ENCODE results near the gene CAMKV.

Gene CAMKV

DNA sequence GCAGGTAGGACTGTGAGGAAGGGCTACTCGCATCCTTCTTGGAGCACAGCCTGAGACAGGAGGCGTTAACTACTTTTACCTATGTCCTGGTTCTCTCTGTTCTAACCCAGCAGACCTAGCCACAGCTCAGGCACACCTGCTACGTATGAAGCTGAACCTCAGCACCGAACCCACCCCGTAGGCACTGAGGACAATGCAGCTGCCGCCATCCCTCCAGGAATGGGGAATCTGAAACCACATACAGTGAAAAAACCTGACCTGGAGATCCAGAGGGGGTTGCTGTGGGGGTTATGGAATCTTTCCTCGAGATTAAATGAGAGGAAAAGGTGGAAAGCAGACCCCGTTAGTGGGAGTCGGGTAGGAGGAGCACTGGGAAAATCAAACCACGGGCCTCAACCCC lies 19.6 kb upstream of the CAMKV start:
- no peak for ATAC-seq
- no peak for TF ChIP-seq CSDC2 (CRISPR knock-in tag; IDR thresholded peaks at IDR 0.05)
- TF ChIP-seq, protein P1, sequence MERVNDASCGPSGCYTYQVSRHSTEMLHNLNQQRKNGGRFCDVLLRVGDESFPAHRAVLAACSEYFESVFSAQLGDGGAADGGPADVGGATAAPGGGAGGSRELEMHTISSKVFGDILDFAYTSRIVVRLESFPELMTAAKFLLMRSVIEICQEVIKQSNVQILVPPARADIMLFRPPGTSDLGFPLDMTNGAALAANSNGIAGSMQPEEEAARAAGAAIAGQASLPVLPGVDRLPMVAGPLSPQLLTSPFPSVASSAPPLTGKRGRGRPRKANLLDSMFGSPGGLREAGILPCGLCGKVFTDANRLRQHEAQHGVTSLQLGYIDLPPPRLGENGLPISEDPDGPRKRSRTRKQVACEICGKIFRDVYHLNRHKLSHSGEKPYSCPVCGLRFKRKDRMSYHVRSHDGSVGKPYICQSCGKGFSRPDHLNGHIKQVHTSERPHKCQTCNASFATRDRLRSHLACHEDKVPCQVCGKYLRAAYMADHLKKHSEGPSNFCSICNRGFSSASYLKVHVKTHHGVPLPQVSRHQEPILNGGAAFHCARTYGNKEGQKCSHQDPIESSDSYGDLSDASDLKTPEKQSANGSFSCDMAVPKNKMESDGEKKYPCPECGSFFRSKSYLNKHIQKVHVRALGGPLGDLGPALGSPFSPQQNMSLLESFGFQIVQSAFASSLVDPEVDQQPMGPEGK (CRISPR knock-in tag; IDR thresholded peaks at IDR 0.05; ENCODE audit: borderline replicate concordance), result no peak
- no peak for TF ChIP-seq CSRNP3 (CRISPR knock-in tag; IDR thresholded peaks at IDR 0.05)
- TF ChIP-seq ZNF8 (CRISPR knock-in tag; IDR thresholded peaks at IDR 0.05), result no peak
- TF ChIP-seq PPARA (CRISPR knock-in tag; IDR thresholded peaks at IDR 0.05; ENCODE audit: borderline replicate concordance), result no peak
- TF ChIP-seq, protein P2, sequence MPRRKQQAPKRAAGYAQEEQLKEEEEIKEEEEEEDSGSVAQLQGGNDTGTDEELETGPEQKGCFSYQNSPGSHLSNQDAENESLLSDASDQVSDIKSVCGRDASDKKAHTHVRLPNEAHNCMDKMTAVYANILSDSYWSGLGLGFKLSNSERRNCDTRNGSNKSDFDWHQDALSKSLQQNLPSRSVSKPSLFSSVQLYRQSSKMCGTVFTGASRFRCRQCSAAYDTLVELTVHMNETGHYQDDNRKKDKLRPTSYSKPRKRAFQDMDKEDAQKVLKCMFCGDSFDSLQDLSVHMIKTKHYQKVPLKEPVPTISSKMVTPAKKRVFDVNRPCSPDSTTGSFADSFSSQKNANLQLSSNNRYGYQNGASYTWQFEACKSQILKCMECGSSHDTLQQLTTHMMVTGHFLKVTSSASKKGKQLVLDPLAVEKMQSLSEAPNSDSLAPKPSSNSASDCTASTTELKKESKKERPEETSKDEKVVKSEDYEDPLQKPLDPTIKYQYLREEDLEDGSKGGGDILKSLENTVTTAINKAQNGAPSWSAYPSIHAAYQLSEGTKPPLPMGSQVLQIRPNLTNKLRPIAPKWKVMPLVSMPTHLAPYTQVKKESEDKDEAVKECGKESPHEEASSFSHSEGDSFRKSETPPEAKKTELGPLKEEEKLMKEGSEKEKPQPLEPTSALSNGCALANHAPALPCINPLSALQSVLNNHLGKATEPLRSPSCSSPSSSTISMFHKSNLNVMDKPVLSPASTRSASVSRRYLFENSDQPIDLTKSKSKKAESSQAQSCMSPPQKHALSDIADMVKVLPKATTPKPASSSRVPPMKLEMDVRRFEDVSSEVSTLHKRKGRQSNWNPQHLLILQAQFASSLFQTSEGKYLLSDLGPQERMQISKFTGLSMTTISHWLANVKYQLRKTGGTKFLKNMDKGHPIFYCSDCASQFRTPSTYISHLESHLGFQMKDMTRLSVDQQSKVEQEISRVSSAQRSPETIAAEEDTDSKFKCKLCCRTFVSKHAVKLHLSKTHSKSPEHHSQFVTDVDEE (CRISPR knock-in tag; IDR thresholded peaks at IDR 0.05), result no peak
- no peak for TF ChIP-seq POU6F1 (CRISPR knock-in tag; IDR thresholded peaks at IDR 0.05; ENCODE audit: borderline replicate concordance, low read depth)
- TF ChIP-seq TOX (CRISPR knock-in tag; IDR thresholded peaks at IDR 0.05; ENCODE audit: borderline replicate concordance), result no peak
- TF ChIP-seq RARB (CRISPR knock-in tag; IDR thresholded peaks at IDR 0.05), result no peak
- TF ChIP-seq ESRRG (CRISPR knock-in tag; IDR thresholded peaks at IDR 0.05), result no peak
- no peak for TF ChIP-seq ARNTL (CRISPR knock-in tag; IDR thresholded peaks at IDR 0.05; ENCODE audit: borderline replicate concordance, low read depth)
- no peak for TF ChIP-seq ZFP30 (CRISPR knock-in tag; IDR thresholded peaks at IDR 0.05)
- TF ChIP-seq CREB5 (CRISPR knock-in tag; IDR thresholded peaks at IDR 0.05; ENCODE audit: low read depth), result no peak
- no peak for TF ChIP-seq TCF4 (CRISPR knock-in tag; IDR thresholded peaks at IDR 0.05; ENCODE audit: borderline replicate concordance)
- TF ChIP-seq ZC3H10 (CRISPR knock-in tag; IDR thresholded peaks at IDR 0.05), result no peak
- TF ChIP-seq ZNF565 (CRISPR knock-in tag; conservative IDR thresholded peaks at IDR 0.05; ENCODE audit: low read depth), result no peak
- no peak for TF ChIP-seq ZNF70 (CRISPR knock-in tag; IDR thresholded peaks at IDR 0.05)

GRCh38 chr3:49886922-49887265 lies 17.2 kb upstream of the CAMKV start:
- no peak for ATAC-seq
- TF ChIP-seq GLIS3 (CRISPR knock-in tag; IDR thresholded peaks at IDR 0.05) (no peak), ZFP3 (CRISPR knock-in tag; IDR thresholded peaks at IDR 0.05) (no peak), POU6F1 (CRISPR knock-in tag; IDR thresholded peaks at IDR 0.05; ENCODE audit: borderline replicate concordance, low read depth) (no peak), ISL1 (CRISPR knock-in tag; IDR thresholded peaks at IDR 0.05) (no peak), ZNF70 (CRISPR knock-in tag; IDR thresholded peaks at IDR 0.05) (no peak), ZC3H10 (CRISPR knock-in tag; IDR thresholded peaks at IDR 0.05) (no peak), ZNF8 (CRISPR knock-in tag; IDR thresholded peaks at IDR 0.05) (no peak), PPARA (CRISPR knock-in tag; IDR thresholded peaks at IDR 0.05; ENCODE audit: borderline replicate concordance) (no peak), CSDC2 (CRISPR knock-in tag; IDR thresholded peaks at IDR 0.05) (no peak), ARNTL (CRISPR knock-in tag; IDR thresholded peaks at IDR 0.05; ENCODE audit: borderline replicate concordance, low read depth) (no peak), CSRNP3 (CRISPR knock-in tag; IDR thresholded peaks at IDR 0.05) (no peak), OSR1 (CRISPR knock-in tag; IDR thresholded peaks at IDR 0.05) (no peak), SNAI2 (CRISPR knock-in tag; IDR thresholded peaks at IDR 0.05) (no peak)
- TF ChIP-seq, protein P2 (CRISPR knock-in tag; IDR thresholded peaks at IDR 0.05), result no peak
- TF ChIP-seq, protein P1 (CRISPR knock-in tag; IDR thresholded peaks at IDR 0.05; ENCODE audit: borderline replicate concordance), result no peak
